Head of caudate nucleus (tissue), 42 donors: ENCODE measurements around the gene SCFD1.
A peak's percentile ranks its signal among the peaks of the same experiment; 100 is the strongest.

Experiments
- DNase-seq, 42 donors: peaks; one replicate each; pipeline versions ENCODE4 v3.0.0 to v3.0.0-alpha.2; 2020 to 2021; ENCODE audit warnings: mixed read lengths in 7 of 42
- intact Hi-C: fragments of 100-400 bp; cut with DNase I; formaldehyde crosslinking; loops from one replicate; pipeline ENCODE4 v1.15.0; 2022

Gene SCFD1

GRCh38 chr14:30725763-30726162, 103.6 kb downstream of the SCFD1 start:
- intact Hi-C loops, result no loop called here

DNA sequence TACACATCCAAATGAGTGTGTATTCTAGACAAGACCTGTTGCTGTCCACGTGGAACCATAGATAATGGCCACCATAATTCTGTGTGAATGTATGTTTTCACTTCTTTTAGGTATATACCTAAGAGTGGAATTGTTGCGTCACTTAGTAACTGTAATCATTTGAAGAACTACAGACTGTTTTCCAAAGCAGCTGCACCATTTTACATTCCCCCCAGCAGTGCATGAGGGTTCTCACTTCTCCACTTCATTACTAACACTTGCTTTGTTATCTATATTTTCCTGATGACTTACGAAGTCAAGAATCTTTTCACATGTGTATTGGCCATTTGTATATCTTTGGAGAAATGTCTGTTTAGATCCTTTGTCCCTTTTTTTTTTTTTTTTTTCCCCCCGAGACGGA, 106.4 kb downstream of the SCFD1 start:
- DNase-seq, result no peak
- intact Hi-C loops, result no loop called here

More at GRCh38 chr14:30725763-30726162, 103.6 kb downstream of the SCFD1 start:
- DNase-seq, result no peak

DNA sequence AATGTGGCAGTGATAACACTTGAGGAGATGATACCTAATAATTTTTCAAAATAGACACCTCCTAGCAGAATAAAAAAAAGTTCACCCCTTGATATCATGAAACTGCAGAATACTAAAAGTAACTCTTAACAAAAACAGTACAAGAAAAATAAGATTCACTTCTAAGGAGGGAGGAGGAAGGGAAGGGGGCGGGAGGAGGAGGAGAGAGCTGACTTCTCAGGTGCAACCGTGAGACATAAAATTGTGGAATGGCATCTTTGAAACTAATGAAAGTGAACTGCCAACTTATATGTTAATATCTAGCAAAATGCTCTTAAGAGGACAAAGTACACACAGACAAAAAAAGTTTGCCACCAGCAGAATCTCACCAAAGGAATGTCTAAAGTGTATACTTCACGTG, 115.8 kb downstream of the SCFD1 start:
- peak in 21 of 42 donors; percentile 15 to 76 (median 27) for DNase-seq
- intact Hi-C loops, result no loop called here

DNA sequence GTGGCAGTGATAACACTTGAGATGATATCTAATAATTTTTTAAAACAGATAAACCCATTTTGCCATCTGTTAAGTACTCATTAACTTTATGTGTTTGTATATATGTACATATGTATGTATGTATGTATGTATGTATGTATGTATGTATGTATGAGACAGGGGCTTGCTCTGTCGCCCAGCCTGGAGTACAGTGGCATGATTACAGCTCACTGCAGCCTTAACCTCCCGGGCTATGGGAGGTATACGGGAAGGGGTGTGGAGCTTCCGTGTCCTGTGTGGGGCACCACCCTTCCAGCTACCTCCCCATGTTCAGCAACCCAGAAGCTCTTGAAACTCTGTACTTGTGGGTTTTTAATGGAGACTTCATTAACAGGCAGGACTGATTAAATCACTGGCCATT, 116.9 kb downstream of the SCFD1 start:
- DNase-seq, result no peak
- intact Hi-C loops, result no loop called here

GRCh38 chr14:30748343-30748742, 126.2 kb downstream of the SCFD1 start:
- no peak for DNase-seq
- intact Hi-C loops, result no loop called here

- DNase-seq, result no peak
- intact Hi-C loops, result no loop called here
These were observed 129.7 kb downstream of the SCFD1 start for GRCh38 chr14:30751646-30752416.

- intact Hi-C loops, result no loop called here
These were observed 131.3 kb downstream of the SCFD1 start for GRCh38 chr14:30753452-30753851.

GRCh38 chr14:30754778-30755177, 132.7 kb downstream of the SCFD1 start:
- intact Hi-C loops, result no loop called here
- DNase-seq, result no peak

More at GRCh38 chr14:30753452-30753851, 131.3 kb downstream of the SCFD1 start:
- no peak for DNase-seq

GRCh38 chr14:30756594-30756993, 134.5 kb downstream of the SCFD1 start:
- DNase-seq, result no peak
- intact Hi-C loops, result no loop called here

GRCh38 chr14:30757082-30757481, 135.0 kb downstream of the SCFD1 start:
- no peak for DNase-seq

GRCh38 chr14:30759172-30760125, 137.3 kb downstream of the SCFD1 start:
- intact Hi-C loops, result no loop called here

More at GRCh38 chr14:30757082-30757481, 135.0 kb downstream of the SCFD1 start:
- intact Hi-C loops, result no loop called here

GRCh38 chr14:30763891-30764290, 141.8 kb downstream of the SCFD1 start:
- no peak for DNase-seq
- intact Hi-C loops, result no loop called here

More at GRCh38 chr14:30759172-30760125, 137.3 kb downstream of the SCFD1 start:
- no peak for DNase-seq

- intact Hi-C loops, result no loop called here
- no peak for DNase-seq
These were observed 145.5 kb downstream of the SCFD1 start for GRCh38 chr14:30767624-30768023.

DNA sequence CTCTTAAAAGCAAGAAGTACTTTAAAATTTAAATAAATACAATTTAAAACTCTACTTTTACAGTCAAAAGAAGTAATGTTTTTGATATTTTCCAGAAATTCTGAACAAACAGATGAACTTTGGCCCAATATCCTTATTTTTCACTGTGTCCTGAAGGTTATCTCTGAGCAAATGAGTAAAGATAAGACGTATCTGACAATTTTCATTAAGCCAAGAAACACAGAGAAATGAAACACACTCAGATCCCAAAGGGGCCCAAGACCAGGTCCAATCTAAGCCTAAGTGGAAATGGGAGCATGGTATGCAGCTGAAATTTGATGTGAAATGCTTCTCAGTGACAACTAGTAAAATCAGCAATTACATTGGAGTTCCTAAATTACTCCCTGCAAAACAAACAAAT, 146.7 kb downstream of the SCFD1 start:
- no peak for DNase-seq
- intact Hi-C loops, result no loop called here

GRCh38 chr14:30770376-30770775, 148.3 kb downstream of the SCFD1 start:
- DNase-seq, result peak; percentile 46 to 93 (median 74)
- intact Hi-C loops, result no loop called here

- intact Hi-C loops, result no loop called here
- peak in 20 of 42 donors; percentile 3 to 75 (median 26) for DNase-seq
These were observed 149.5 kb downstream of the SCFD1 start for GRCh38 chr14:30771595-30771994.

- no peak for DNase-seq
- intact Hi-C loops, result no loop called here
These were observed 157.1 kb downstream of the SCFD1 start for GRCh38 chr14:30779210-30779609.
